Trophoblast cell (in vitro differentiated cells and primary cell): ENCODE measurements around the gene PCGF3.
A peak's percentile ranks its signal among the peaks of the same experiment; 100 is the strongest.

ENCODE experiments used
- DNase-seq, 2 donors: peaks; one replicate each; pipeline ENCODE4 v3.0.0-alpha.2; 2016
- H2AFZ ChIP-seq: 2 replicates; pipeline ENCODE4 v1.6.1; 2013; ENCODE audit warnings: low read length, moderate library complexity, mild to moderate bottlenecking; ENCODE audit not compliant: insufficient read depth, poor library complexity
- H2AK5ac ChIP-seq: 2 replicates; pipeline ENCODE4 v1.6.1; 2013; ENCODE audit warnings: mild to moderate bottlenecking, low read length
- H2BK120ac ChIP-seq: 2 replicates; pipeline ENCODE4 v1.6.1; 2013; ENCODE audit warnings: low read length, mild to moderate bottlenecking, moderate library complexity; ENCODE audit not compliant: insufficient read depth, poor library complexity
- H2BK12ac ChIP-seq: 2 replicates; pipeline ENCODE4 v1.6.1; 2013; ENCODE audit warnings: mild to moderate bottlenecking, low read length, moderate library complexity
- H2BK5ac ChIP-seq: 2 replicates; pipeline ENCODE4 v1.6.1; 2013; ENCODE audit warnings: low read length, low read depth, moderate library complexity, mild to moderate bottlenecking; ENCODE audit not compliant: poor library complexity
- H3K14ac ChIP-seq: 2 replicates; pipeline ENCODE4 v1.6.1; 2013; ENCODE audit warnings: mild to moderate bottlenecking, low read length
- H3K18ac ChIP-seq: 2 replicates; pipeline ENCODE4 v1.6.1; 2013; ENCODE audit warnings: mild to moderate bottlenecking, low read length
- H3K23ac ChIP-seq: 2 replicates; pipeline ENCODE4 v1.6.1; 2013; ENCODE audit warnings: low read length
- H3K27ac ChIP-seq: 2 replicates; pipeline ENCODE4 v1.5.1; 2013; ENCODE audit warnings: low read depth, mild to moderate bottlenecking, inconsistent platforms, low read length, moderate library complexity
- H3K27me3 ChIP-seq: 2 replicates; pipeline ENCODE4 v1.6.1; 2013; ENCODE audit warnings: inconsistent platforms, mild to moderate bottlenecking, low read length, moderate library complexity; ENCODE audit not compliant: insufficient read depth
- H3K36me3 ChIP-seq, 2 experiments: 1 replicate in 1 of 2; 2 replicates in 1 of 2; pipeline ENCODE4 v1.6.1; 2013; ENCODE audit warnings: low read length in 2 of 2, mild to moderate bottlenecking in 2 of 2, moderate library complexity in 1 of 2; ENCODE audit not compliant: insufficient read depth in 2 of 2, control insufficient read depth in 1 of 2
- H3K4ac ChIP-seq: 2 replicates; pipeline ENCODE4 v1.6.1; 2013; ENCODE audit warnings: low read depth, mild to moderate bottlenecking, low read length, moderate library complexity
- H3K4me1 ChIP-seq, 2 experiments: 1 replicate in 1 of 2; 2 replicates in 1 of 2; pipeline ENCODE4 v1.6.1; 2013; ENCODE audit warnings: low read length in 2 of 2, mild to moderate bottlenecking in 2 of 2, moderate library complexity in 1 of 2; ENCODE audit not compliant: insufficient read depth in 2 of 2, control insufficient read depth in 1 of 2
- H3K4me2 ChIP-seq: 2 replicates; pipeline ENCODE4 v1.6.1; 2013; ENCODE audit warnings: inconsistent platforms, mild to moderate bottlenecking, low read length, moderate library complexity
- H3K4me3 ChIP-seq: 2 replicates; pipeline ENCODE4 v1.5.1; 2013; ENCODE audit warnings: mild to moderate bottlenecking, low read depth, low read length, inconsistent platforms
- H3K79me1 ChIP-seq: one replicate; pipeline ENCODE4 v1.6.1; 2013; ENCODE audit warnings: low read length
- H3K79me2 ChIP-seq: 2 replicates; pipeline ENCODE4 v1.6.1; 2013; ENCODE audit warnings: low read length, mild to moderate bottlenecking; ENCODE audit not compliant: control insufficient read depth, insufficient read depth, poor library complexity
- H3K9ac ChIP-seq: 2 replicates; pipeline ENCODE4 v1.6.1; 2013; ENCODE audit warnings: mild to moderate bottlenecking, low read length
- H3K9me3 ChIP-seq: 2 replicates; pipeline ENCODE4 v1.6.1; 2013; ENCODE audit warnings: low read depth, mild to moderate bottlenecking, control low read depth, inconsistent platforms, low read length; ENCODE audit not compliant: insufficient read depth
- H4K12ac ChIP-seq: 2 replicates; pipeline ENCODE4 v1.6.1; 2013; ENCODE audit warnings: low read depth, mild to moderate bottlenecking, low read length, moderate library complexity
- H4K8ac ChIP-seq: 2 replicates; pipeline ENCODE4 v1.6.1; 2013; ENCODE audit warnings: low read depth, mild to moderate bottlenecking, low read length, moderate library complexity
- H4K91ac ChIP-seq: one replicate; pipeline ENCODE4 v1.6.1; 2013; ENCODE audit warnings: low read depth, mild to moderate bottlenecking, low read length, moderate library complexity
- WGBS: extraction: QIAGEN DNeasy Blood & Tissue Kit; methylation state at CpG from one replicate; pipeline ENCODE4 v1.1.7; 2013; ENCODE audit warnings: missing lambda C conversion rate; ENCODE audit not compliant: insufficient read length, insufficient coverage; ENCODE audit errors: extremely low coverage; 5-methylcytosine and 5-hydroxymethylcytosine counted together

Gene PCGF3

DNA sequence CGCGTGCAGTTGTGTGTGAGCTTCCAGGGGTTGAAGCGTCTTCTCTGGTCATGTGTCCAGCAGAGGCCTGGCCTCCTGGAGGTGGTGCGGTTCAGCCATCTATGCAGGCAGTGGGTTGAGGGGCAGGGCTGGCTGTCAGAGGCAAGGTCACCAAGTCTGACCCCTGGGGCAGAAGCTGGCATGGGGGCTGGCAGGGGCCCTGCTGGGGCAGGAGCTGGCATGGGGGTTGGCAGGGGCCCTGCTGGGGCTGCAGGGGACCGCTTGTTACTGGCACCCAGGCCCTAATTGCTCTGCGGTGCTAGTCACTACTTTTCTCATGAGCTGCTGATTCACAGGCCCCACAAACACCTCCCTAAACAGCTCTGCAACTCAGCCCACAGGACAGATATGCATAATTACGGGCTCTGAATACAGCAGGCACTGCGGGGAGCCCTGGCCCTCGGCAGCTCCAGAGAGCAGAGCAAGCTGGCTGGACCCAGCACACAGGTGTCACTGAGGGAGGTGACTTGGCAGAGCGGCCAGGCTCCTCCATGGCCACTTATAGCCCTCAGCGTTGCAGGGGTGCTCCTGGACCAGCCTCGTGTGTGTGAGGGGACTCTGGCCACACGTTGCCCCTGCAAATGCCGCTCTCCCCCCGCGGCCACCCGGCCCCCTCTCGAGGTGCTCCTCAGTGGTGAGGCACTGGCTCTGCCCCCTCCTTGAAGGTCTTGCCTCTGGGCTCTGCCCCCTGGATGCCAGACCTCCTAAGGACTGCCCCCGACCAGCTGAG, 87.6 kb downstream of the PCGF3 start:
- Histone ChIP-seq H2BK120ac (no peak overlapping the region), H4K12ac (no peak overlapping the region), H3K4me1 (peaks cover 3 to 5% of the 10 kb centered on the region in 2 experiments), H3K36me3 (no peaks in the 10 kb centered on the region), H3K4ac (no peak overlapping the region), H3K18ac (no peak overlapping the region), H3K4me3 (no peak overlapping the region), H4K91ac (no peak overlapping the region), H3K4me2 (no peak overlapping the region), H4K8ac (no peak overlapping the region), H3K14ac (no peak overlapping the region), H2AK5ac (no peak overlapping the region), H3K79me1 (no peaks in the 10 kb centered on the region), H2BK5ac (no peak overlapping the region), H3K23ac (no peak overlapping the region), H3K79me2 (no peaks in the 10 kb centered on the region), H3K9me3 (peaks cover 3% of the 10 kb centered on the region), H3K27me3 (peaks cover 24% of the 10 kb centered on the region), H2AFZ (no peak overlapping the region), H3K27ac (no peak overlapping the region), H2BK12ac (no peak overlapping the region), H3K9ac (no peak overlapping the region)
- no CpG with 5 or more reads among the region's 19 CpGs for WGBS
- no peak for DNase-seq

DNA sequence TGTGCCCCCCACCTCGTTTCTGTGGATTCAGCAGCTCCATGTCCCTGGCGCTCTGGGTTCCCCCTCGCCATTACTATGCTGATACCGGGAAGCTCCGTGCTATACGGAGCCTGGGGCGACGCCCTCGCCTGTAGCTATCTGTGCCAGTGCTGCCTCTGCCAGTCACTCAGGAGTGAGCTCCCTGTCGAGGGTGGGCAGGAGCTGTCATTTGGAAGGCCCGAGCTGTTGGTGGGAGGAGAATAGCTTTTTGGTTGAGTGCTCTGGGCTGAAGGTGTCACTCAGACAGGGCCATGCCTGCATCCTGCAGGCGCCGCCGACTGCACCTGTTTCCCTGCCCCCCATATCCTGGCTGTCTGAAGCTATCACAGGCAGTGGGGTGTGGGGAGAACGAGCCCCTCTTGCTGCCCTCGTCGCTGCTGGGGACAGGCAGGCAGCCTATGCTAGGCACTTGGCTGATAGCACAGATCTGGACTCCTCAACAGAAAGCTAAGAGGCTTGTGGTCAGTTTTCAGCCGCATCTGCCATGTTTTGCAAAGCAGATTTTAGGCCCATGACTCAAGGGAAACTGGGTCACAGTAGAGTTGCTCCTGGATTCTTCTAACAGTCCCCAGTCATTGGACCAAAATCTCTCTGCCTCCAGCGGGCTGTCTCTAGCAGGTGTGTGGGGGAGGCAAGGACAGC, 88.4 kb downstream of the PCGF3 start:
- no peaks in the 10 kb centered on the region for H3K79me2 ChIP-seq
- H3K4me1 ChIP-seq = peaks cover 2 to 5% of the 10 kb centered on the region in 2 experiments
- H3K36me3 ChIP-seq = no peaks in the 10 kb centered on the region
- no peak overlapping the region for H3K4me2 ChIP-seq
- no peak for DNase-seq
- no CpG with 5 or more reads among the region's 19 CpGs for WGBS
- H4K91ac ChIP-seq = no peak overlapping the region
- no peak overlapping the region for H3K9ac ChIP-seq
- H3K27me3 ChIP-seq = peaks cover 24% of the 10 kb centered on the region
- no peak overlapping the region for H3K14ac ChIP-seq
- H3K4me3 ChIP-seq = no peak overlapping the region
- no peak overlapping the region for H3K23ac ChIP-seq
- H3K79me1 ChIP-seq = no peaks in the 10 kb centered on the region
- H2BK5ac ChIP-seq = no peak overlapping the region
- peaks cover 3% of the 10 kb centered on the region for H3K9me3 ChIP-seq
- no peak overlapping the region for H3K4ac ChIP-seq
- H4K12ac ChIP-seq = no peak overlapping the region
- H2BK120ac ChIP-seq = no peak overlapping the region
- H4K8ac ChIP-seq = no peak overlapping the region
- no peak overlapping the region for H2AFZ ChIP-seq
- H3K27ac ChIP-seq = no peak overlapping the region
- H2AK5ac ChIP-seq = no peak overlapping the region
- no peak overlapping the region for H3K18ac ChIP-seq
- no peak overlapping the region for H2BK12ac ChIP-seq

DNA sequence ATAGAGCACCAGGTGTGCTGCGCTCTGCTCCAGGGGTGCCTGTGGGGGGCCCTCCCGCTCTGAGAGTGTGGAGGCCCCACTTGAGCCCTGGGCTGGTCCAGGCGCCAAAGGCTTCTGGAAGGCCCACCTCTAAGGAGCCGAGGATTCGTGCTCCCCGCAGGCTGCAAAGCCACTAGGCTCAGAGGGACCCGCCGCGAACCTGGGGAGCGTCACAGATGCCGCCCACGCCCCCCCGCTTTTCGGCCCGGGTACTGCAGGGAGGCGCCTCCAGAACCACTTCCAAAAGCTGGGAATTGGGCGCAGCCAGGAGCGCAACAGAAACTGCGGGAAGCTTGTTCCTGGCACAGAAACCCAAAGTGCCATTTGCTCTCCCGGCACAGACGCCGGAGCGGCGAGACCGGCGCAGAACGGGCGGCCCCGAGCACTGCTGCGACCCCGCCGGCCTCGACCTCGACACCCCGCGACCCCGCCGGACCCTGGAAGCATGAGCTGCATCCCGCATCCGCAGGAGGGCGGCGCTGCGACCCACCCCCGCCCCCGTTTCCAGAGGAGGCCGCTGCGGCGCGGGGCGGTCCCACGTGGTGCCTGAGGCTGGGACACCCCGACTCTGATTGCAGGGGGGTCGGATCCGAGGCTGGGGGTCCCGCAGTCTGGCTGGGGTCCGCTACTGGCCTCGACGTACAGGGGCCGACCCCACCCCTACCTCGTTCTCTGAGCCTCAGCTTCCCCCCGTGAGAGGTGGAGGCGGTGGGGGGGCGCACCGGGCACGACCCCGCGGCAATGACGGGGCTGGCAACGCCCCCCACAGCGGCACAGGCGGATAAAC, 89.5 kb downstream of the PCGF3 start:
- Histone ChIP-seq H3K4me1 (peaks cover 5 to 8% of the 10 kb centered on the region in 2 experiments), H3K79me2 (no peaks in the 10 kb centered on the region), H3K36me3 (no peaks in the 10 kb centered on the region), H3K27ac (no peak overlapping the region), H4K12ac (no peak overlapping the region), H2AFZ (no peak overlapping the region), H2AK5ac (no peak overlapping the region), H3K4me3 (no peak overlapping the region), H3K79me1 (peaks cover 2% of the 10 kb centered on the region), H4K8ac (no peak overlapping the region), H3K14ac (no peak overlapping the region), H2BK5ac (no peak overlapping the region), H2BK12ac (no peak overlapping the region), H2BK120ac (no peak overlapping the region), H3K9me3 (peaks cover 3% of the 10 kb centered on the region), H3K18ac (no peak overlapping the region), H3K4ac (no peak overlapping the region), H3K9ac (no peak overlapping the region), H3K23ac (no peak overlapping the region), H3K4me2 (peak overlapping the region; percentile 20), H4K91ac (no peak overlapping the region), H3K27me3 (peaks cover 24% of the 10 kb centered on the region)
- no peak for DNase-seq
- no CpG with 5 or more reads among the region's 71 CpGs for WGBS

DNA sequence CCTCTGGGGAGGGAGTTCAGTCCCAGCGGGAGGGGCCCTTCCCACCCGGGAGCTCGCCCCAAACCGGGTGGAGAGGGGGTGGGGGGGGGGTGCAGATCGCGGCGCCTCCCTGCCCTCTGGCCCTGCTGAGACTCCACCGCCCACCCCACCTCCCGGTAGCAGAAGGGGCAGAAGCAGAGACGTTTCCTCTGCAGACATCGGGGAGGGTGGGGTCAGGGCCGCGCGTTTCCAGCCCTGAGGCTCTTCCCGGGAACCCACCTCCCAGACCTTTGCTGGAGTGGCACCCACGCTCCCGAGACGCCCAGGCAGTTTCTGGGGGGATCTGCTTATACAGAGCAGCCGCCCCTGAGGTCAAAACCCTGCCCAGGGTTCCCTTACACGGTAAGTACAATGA, 90.1 kb downstream of the PCGF3 start:
- DNase-seq = no peak
- Histone ChIP-seq H3K23ac (no peak overlapping the region), H3K9me3 (peaks cover 3% of the 10 kb centered on the region), H4K8ac (no peak overlapping the region), H3K18ac (no peak overlapping the region), H3K27ac (no peak overlapping the region), H4K91ac (no peak overlapping the region), H3K4me3 (no peak overlapping the region), H2AFZ (no peak overlapping the region), H3K79me1 (peaks cover 2% of the 10 kb centered on the region), H3K27me3 (peaks cover 24% of the 10 kb centered on the region), H3K4me1 (peaks cover 5 to 8% of the 10 kb centered on the region in 2 experiments), H3K4me2 (no peak overlapping the region), H2BK12ac (no peak overlapping the region), H2BK120ac (no peak overlapping the region), H3K14ac (no peak overlapping the region), H2AK5ac (no peak overlapping the region), H3K9ac (no peak overlapping the region), H2BK5ac (no peak overlapping the region), H3K36me3 (no peaks in the 10 kb centered on the region), H3K4ac (no peak overlapping the region), H3K79me2 (no peaks in the 10 kb centered on the region), H4K12ac (no peak overlapping the region)
- WGBS = no CpG with 5 or more reads among the region's 20 CpGs
